Measurements from ENCODE around the gene TNIK.

TNIK gene

GRCh38 chr3:171221597-171221996 is 238.6 kb downstream of the TNIK start:
- H3K9ac ChIP-seq (ENCODE audit: low read length) = no peak overlapping the region
- H3K4me1 ChIP-seq (ENCODE audit: insufficient read depth, low read length, severe bottlenecking) = no peaks in the 10 kb centered on the region
- no peaks in the 10 kb centered on the region; the same call in 1 of the 2 replicates for H3K9me2 ChIP-seq (ENCODE audit: low read depth, low read length)
- no peaks in the 10 kb centered on the region for H3K9me3 ChIP-seq (ENCODE audit: low read length)
- H3K27ac ChIP-seq (ENCODE audit: low read depth, low read length, poor library complexity, severe bottlenecking) = no peak overlapping the region
- no peaks in the 10 kb centered on the region for H4K20me1 ChIP-seq (ENCODE audit: insufficient read depth, low read length)
- no peaks in the 10 kb centered on the region for H3K27me3 ChIP-seq (ENCODE audit: insufficient read depth, low read length)
- H3K79me2 ChIP-seq (ENCODE audit: insufficient read depth, low read length) = no peaks in the 10 kb centered on the region
- H3K4me3 ChIP-seq (ENCODE audit: low read depth, low read length, poor library complexity, severe bottlenecking) = no peak overlapping the region
- no peak overlapping the region for H3K4me2 ChIP-seq (ENCODE audit: low read length)
- no peak overlapping the region for H2AFZ ChIP-seq (ENCODE audit: low read length)
- TF ChIP-seq CTCF (IDR thresholded peaks at IDR 0.05; ENCODE audit: low read length) (no peak), EZH2 (IDR thresholded peaks at IDR 0.05; ENCODE audit: borderline replicate concordance, low read length) (no peak)
- H3F3A ChIP-seq (ENCODE audit: insufficient read depth, low read length) = no peaks in the 10 kb centered on the region
- no peaks in the 10 kb centered on the region for H3K36me3 ChIP-seq (ENCODE audit: insufficient read depth, low read length)

GRCh38 chr3:171221104-171221503 is 239.1 kb downstream of the TNIK start:
- Histone ChIP-seq H3K36me3 (ENCODE audit: insufficient read depth, low read length) (no peaks in the 10 kb centered on the region), H3K9me3 (ENCODE audit: low read length) (no peaks in the 10 kb centered on the region), H3K9ac (ENCODE audit: low read length) (no peak overlapping the region), H3F3A (ENCODE audit: insufficient read depth, low read length) (no peaks in the 10 kb centered on the region), H3K79me2 (ENCODE audit: insufficient read depth, low read length) (no peaks in the 10 kb centered on the region), H3K4me1 (ENCODE audit: insufficient read depth, low read length, severe bottlenecking) (no peaks in the 10 kb centered on the region), H3K27me3 (ENCODE audit: insufficient read depth, low read length) (no peaks in the 10 kb centered on the region), H4K20me1 (ENCODE audit: insufficient read depth, low read length) (no peaks in the 10 kb centered on the region), H3K27ac (ENCODE audit: low read depth, low read length, poor library complexity, severe bottlenecking) (no peak overlapping the region), H3K4me3 (ENCODE audit: low read depth, low read length, poor library complexity, severe bottlenecking) (no peak overlapping the region), H3K9me2 (ENCODE audit: low read depth, low read length) (no peaks in the 10 kb centered on the region), H3K4me2 (ENCODE audit: low read length) (no peak overlapping the region), H2AFZ (ENCODE audit: low read length) (no peak overlapping the region)
- TF ChIP-seq CTCF (IDR thresholded peaks at IDR 0.05; ENCODE audit: low read length) (no peak), EZH2 (IDR thresholded peaks at IDR 0.05; ENCODE audit: borderline replicate concordance, low read length) (no peak)

GRCh38 chr3:171219258-171219657 is 240.9 kb downstream of the TNIK start:
- Histone ChIP-seq H2AFZ (ENCODE audit: low read length) (no peak overlapping the region), H3F3A (ENCODE audit: insufficient read depth, low read length) (no peaks in the 10 kb centered on the region), H3K4me3 (ENCODE audit: low read depth, low read length, poor library complexity, severe bottlenecking) (no peak overlapping the region), H3K9me3 (ENCODE audit: low read length) (no peaks in the 10 kb centered on the region), H3K36me3 (ENCODE audit: insufficient read depth, low read length) (no peaks in the 10 kb centered on the region), H3K27me3 (ENCODE audit: insufficient read depth, low read length) (no peaks in the 10 kb centered on the region), H3K9ac (ENCODE audit: low read length) (no peak overlapping the region), H3K4me1 (ENCODE audit: insufficient read depth, low read length, severe bottlenecking) (no peaks in the 10 kb centered on the region), H4K20me1 (ENCODE audit: insufficient read depth, low read length) (no peaks in the 10 kb centered on the region), H3K27ac (ENCODE audit: low read depth, low read length, poor library complexity, severe bottlenecking) (no peak overlapping the region), H3K4me2 (ENCODE audit: low read length) (no peak overlapping the region), H3K9me2 (ENCODE audit: low read depth, low read length) (no peaks in the 10 kb centered on the region), H3K79me2 (ENCODE audit: insufficient read depth, low read length) (no peaks in the 10 kb centered on the region)
- no peak for TF ChIP-seq EZH2 (IDR thresholded peaks at IDR 0.05; ENCODE audit: borderline replicate concordance, low read length)
- no peak for TF ChIP-seq CTCF (IDR thresholded peaks at IDR 0.05; ENCODE audit: low read length)

Measured in OCI-LY1 (cell line).